HEK293 (cell line): ENCODE measurements around the gene SPEF1.
A peak's percentile ranks its signal among the peaks of the same experiment; 100 is the strongest.

Source experiments
- CTCF ChIA-PET: fragments of 350-600 bp; formaldehyde crosslinking; extraction: SDS; loops from one replicate; lab custom pipeline; 2021; ENCODE audit warnings: antibody characterized with exemption; lab: Yijun Ruan, JAX
- POLR2A ChIA-PET: fragments of 300-600 bp; formaldehyde crosslinking; extraction: SDS; loops from one replicate; lab custom pipeline; 2020; ENCODE audit warnings: antibody characterized with exemption, inconsistent platforms; lab: Yijun Ruan, JAX
- H3K27ac ChIP-seq: fragments of 200-500 bp; sonication (Bioruptor generic); 2 replicates; pipeline ENCODE4 v1.5.1; 2014; ENCODE audit warnings: low read depth, low read length, control low read depth, inconsistent platforms; ENCODE audit errors: extremely low read depth
- H3K36me3 ChIP-seq, 2 experiments: fragments of 200-500 bp in 1 of 2; sonication (Bioruptor generic) in 1 of 2; 1 replicate in 1 of 2; 2 replicates in 1 of 2; pipeline ENCODE4 v1.5.1; 2014 to 2017; ENCODE audit warnings: inconsistent platforms in 2 of 2, low read length in 2 of 2; ENCODE audit not compliant: control insufficient read depth in 2 of 2, insufficient read depth in 1 of 2
- H3K4me1 ChIP-seq: fragments of 200-500 bp; sonication (Bioruptor generic); 2 replicates; pipeline ENCODE4 v1.5.1; 2014; ENCODE audit warnings: mild to moderate bottlenecking, low read length, inconsistent platforms; ENCODE audit not compliant: control insufficient read depth, insufficient read depth
- H3K4me3 ChIP-seq: 2 replicates; pipeline ENCODE4 v1.5.1; 2011; ENCODE audit warnings: low read depth, mild to moderate bottlenecking, control low read depth, low read length, moderate library complexity
- H3K9me3 ChIP-seq: fragments of 200-500 bp; sonication (Bioruptor generic); 2 replicates; pipeline ENCODE4 v1.5.1; 2014; ENCODE audit warnings: low read depth, low read length, inconsistent platforms; ENCODE audit not compliant: control insufficient read depth, insufficient read depth
- BCL11B ChIP-seq: fragments of 450-650 bp; formaldehyde crosslinking; IDR thresholded peaks from 2 replicates; pipeline ENCODE4 v1.5.1; 2016; ENCODE audit warnings: low read depth, missing biosample characterization, missing genetic modification characterization
- GLIS1 ChIP-seq: fragments of 450-650 bp; formaldehyde crosslinking; IDR thresholded peaks from 2 replicates; pipeline ENCODE4 v1.5.1; 2016; ENCODE audit warnings: missing biosample characterization, missing genetic modification characterization
- MYNN ChIP-seq: fragments of 450-650 bp; formaldehyde crosslinking; IDR thresholded peaks from 2 replicates; pipeline ENCODE4 v1.5.1; 2016; ENCODE audit warnings: missing biosample characterization, missing genetic modification characterization, borderline replicate concordance
- REPIN1 ChIP-seq: fragments of 450-650 bp; formaldehyde crosslinking; IDR thresholded peaks from 2 replicates; pipeline ENCODE4 v1.5.1; 2017; ENCODE audit warnings: missing biosample characterization, missing genetic modification characterization, low read depth
- TCF7L2 ChIP-seq: IDR thresholded peaks from 2 replicates; pipeline ENCODE4 v1.6.1; 2011; ENCODE audit warnings: low read depth, mild to moderate bottlenecking, inconsistent platforms, low read length, moderate library complexity, borderline replicate concordance
- ZBTB17 ChIP-seq: fragments of 450-650 bp; formaldehyde crosslinking; IDR thresholded peaks from 2 replicates; pipeline ENCODE4 v1.5.1; 2016; ENCODE audit warnings: missing biosample characterization, missing genetic modification characterization
- ZBTB20 ChIP-seq: fragments of 450-650 bp; formaldehyde crosslinking; IDR thresholded peaks from 2 replicates; pipeline ENCODE4 v1.5.1; 2016; ENCODE audit warnings: missing biosample characterization, missing genetic modification characterization
- ZBTB7A ChIP-seq: fragments of 450-650 bp; formaldehyde crosslinking; IDR thresholded peaks from 2 replicates; pipeline ENCODE4 v1.5.1; 2016; ENCODE audit warnings: low read depth, missing biosample characterization, missing genetic modification characterization
- ZFHX2 ChIP-seq: fragments of 450-650 bp; formaldehyde crosslinking; conservative IDR thresholded peaks from 2 replicates; pipeline ENCODE4 v1.5.1; 2016; ENCODE audit warnings: missing biosample characterization, missing genetic modification characterization
- ZNF112 ChIP-seq: fragments of 450-650 bp; formaldehyde crosslinking; IDR thresholded peaks from 2 replicates; pipeline ENCODE4 v1.5.0; 2017; ENCODE audit warnings: missing biosample characterization, missing genetic modification characterization
- ZNF121 ChIP-seq: fragments of 450-650 bp; formaldehyde crosslinking; IDR thresholded peaks from 2 replicates; pipeline ENCODE4 v1.5.1; 2016; ENCODE audit warnings: missing biosample characterization, missing genetic modification characterization
- ZNF133 ChIP-seq: fragments of 450-650 bp; formaldehyde crosslinking; IDR thresholded peaks from 2 replicates; pipeline ENCODE4 v1.5.1; 2016; ENCODE audit warnings: missing biosample characterization, missing genetic modification characterization
- ZNF23 ChIP-seq: fragments of 450-650 bp; formaldehyde crosslinking; IDR thresholded peaks from 2 replicates; pipeline ENCODE4 v1.5.1; 2016; ENCODE audit warnings: missing biosample characterization, missing genetic modification characterization, borderline replicate concordance
- ZNF600 ChIP-seq: fragments of 450-650 bp; formaldehyde crosslinking; IDR thresholded peaks from 2 replicates; pipeline ENCODE4 v1.5.1; 2016; ENCODE audit warnings: missing biosample characterization, missing genetic modification characterization
- ZNF707 ChIP-seq: fragments of 450-650 bp; formaldehyde crosslinking; IDR thresholded peaks from 2 replicates; pipeline ENCODE4 v1.5.1; 2016; ENCODE audit warnings: missing biosample characterization, missing genetic modification characterization
- ZNF76 ChIP-seq: fragments of 450-650 bp; formaldehyde crosslinking; IDR thresholded peaks from 2 replicates; pipeline ENCODE4; 2016; ENCODE audit warnings: low read depth, missing biosample characterization, missing genetic modification characterization, borderline replicate concordance
- ZNF843 ChIP-seq: fragments of 450-650 bp; formaldehyde crosslinking; IDR thresholded peaks from 2 replicates; pipeline ENCODE4 v1.5.1; 2016; ENCODE audit warnings: missing biosample characterization, missing genetic modification characterization
- TF ChIP-seq, protein P1 (sequence below): fragments of 450-650 bp; formaldehyde crosslinking; IDR thresholded peaks from 2 replicates; pipeline ENCODE4 v1.5.1; 2016; ENCODE audit warnings: missing biosample characterization, missing genetic modification characterization
- TF ChIP-seq, protein P2 (sequence below): fragments of 450-650 bp; formaldehyde crosslinking; IDR thresholded peaks from 2 replicates; pipeline ENCODE4 v1.5.1; 2016; ENCODE audit warnings: missing biosample characterization, missing genetic modification characterization
- TF ChIP-seq, protein P3 (sequence below): fragments of 450-650 bp; IDR thresholded peaks from 2 replicates; pipeline ENCODE4 v1.5.1; 2018; ENCODE audit warnings: missing biosample characterization, mild to moderate bottlenecking, missing genetic modification characterization
- TF ChIP-seq, protein P4 (sequence below): fragments of 450-650 bp; formaldehyde crosslinking; optimal IDR thresholded peaks from 2 replicates; pipeline ENCODE3; 2016; ENCODE audit warnings: missing biosample characterization, mild to moderate bottlenecking, missing genetic modification characterization

SPEF1 gene

DNA sequence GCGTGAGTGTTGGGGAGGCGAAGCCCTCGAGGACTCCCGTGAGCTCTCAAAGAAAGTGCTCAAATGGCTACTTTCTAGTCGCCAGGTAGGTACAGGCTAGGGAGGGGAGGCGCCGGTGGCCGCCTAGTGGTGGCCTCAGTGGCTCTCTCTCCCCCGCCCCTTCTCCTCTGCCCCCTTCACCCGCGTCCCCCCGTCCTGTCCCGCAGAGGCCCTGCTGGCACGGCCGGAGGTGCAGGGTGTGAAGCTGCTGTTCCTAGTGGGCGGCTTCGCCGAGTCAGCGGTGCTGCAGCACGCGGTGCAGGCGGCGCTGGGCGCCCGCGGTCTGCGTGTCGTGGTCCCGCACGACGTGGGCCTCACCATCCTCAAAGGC is 30.0 kb downstream of the SPEF1 start:
- peaks cover 0 to 37% of the 10 kb centered on the region in 2 experiments; a peak in 1 of 3 replicates for H3K36me3 ChIP-seq
- ChIA-PET POLR2A (interaction anchor here (0.5 to 3.2 kb wide), 5 partner anchors 14 to 128 kb away, joined by 3 to 17 read pairs (median 4); partner anchors contain the start of genes ADISSP, AP5S1 and CDC25B), CTCF (interaction anchor here (0.6 to 9.8 kb wide), 15 partner anchors 11 to 238 kb away, joined by 3 to 133 read pairs (median 5); partner anchors contain the start of gene ADISSP)
- H3K27ac ChIP-seq: no peak overlapping the region
- H3K4me3 ChIP-seq: peak overlapping the region; percentile 30
- TF ChIP-seq ZNF707 (tag by site-specific recombination) (no peak), REPIN1 (tag by site-specific recombination) (no peak), ZNF121 (tag by site-specific recombination) (no peak), ZFHX2 (tag by site-specific recombination) (no peak), ZNF600 (tag by site-specific recombination) (no peak), GLIS1 (tag by site-specific recombination) (no peak), ZBTB17 (tag by site-specific recombination) (no peak)
- TF ChIP-seq, protein P1, sequence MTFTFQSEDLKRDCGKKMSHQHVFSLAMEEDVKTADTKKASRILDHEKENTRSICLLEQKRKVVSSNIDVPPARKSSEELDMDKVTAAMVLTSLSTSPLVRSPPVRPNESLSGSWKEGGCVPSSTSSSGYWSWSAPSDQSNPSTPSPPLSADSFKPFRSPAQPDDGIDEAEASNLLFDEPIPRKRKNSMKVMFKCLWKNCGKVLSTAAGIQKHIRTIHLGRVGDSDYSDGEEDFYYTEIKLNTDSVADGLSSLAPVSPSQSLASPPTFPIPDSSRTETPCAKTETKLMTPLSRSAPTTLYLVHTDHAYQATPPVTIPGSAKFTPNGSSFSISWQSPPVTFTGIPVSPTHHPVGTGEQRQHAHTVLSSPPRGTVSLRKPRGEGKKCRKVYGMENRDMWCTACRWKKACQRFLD (tag by site-specific recombination): no peak
- TF ChIP-seq, protein P2, sequence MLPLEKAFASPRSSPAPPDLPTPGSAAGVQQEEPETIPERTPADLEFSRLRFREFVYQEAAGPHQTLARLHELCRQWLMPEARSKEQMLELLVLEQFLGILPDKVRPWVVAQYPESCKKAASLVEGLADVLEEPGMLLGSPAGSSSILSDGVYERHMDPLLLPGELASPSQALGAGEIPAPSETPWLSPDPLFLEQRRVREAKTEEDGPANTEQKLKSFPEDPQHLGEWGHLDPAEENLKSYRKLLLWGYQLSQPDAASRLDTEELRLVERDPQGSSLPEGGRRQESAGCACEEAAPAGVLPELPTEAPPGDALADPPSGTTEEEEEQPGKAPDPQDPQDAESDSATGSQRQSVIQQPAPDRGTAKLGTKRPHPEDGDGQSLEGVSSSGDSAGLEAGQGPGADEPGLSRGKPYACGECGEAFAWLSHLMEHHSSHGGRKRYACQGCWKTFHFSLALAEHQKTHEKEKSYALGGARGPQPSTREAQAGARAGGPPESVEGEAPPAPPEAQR (tag by site-specific recombination): no peak
- no peaks in the 10 kb centered on the region for H3K9me3 ChIP-seq
- H3K4me1 ChIP-seq: peaks cover 4% of the 10 kb centered on the region; the same call in 1 of the 2 replicates

DNA sequence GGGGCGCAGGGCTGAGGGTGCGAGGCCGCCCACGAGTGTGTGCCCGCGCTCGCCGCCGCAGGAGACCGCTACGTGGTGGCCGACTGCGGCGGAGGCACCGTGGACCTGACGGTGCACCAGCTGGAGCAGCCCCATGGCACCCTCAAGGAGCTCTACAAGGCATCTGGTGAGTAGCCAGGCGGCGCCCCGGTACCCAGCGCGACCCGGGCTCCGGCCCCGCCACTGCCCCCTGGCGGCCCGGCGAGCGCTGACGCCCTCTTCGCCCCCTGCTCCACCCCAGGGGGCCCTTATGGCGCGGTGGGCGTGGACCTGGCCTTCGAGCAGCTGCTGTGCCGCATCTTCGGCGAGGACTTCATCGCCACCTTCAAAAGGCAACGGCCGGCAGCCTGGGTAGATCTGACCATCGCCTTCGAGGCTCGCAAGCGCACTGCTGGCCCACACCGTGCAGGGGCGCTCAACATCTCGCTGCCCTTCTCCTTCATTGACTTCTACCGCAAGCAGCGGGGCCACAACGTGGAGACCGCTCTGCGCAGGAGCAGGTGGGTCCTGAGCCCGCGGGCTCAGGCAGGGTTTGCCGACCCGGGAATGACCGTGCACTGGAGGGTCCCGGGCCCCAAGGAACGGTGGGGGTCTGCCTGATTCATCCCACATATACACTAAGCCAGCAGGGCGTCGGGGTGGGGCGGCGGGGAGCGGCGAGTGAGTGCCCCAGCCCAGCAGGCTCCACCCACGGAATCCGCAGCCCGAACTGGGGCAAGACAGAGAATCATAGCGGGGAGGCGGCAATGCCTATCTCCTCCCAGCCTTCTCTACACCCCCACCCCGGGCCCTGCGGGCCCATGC is 31.3 kb downstream of the SPEF1 start:
- no peak for TF ChIP-seq ZNF23
- no peak for TF ChIP-seq ZBTB7A (tag by site-specific recombination)
- no peak for TF ChIP-seq TCF7L2
- no peak for TF ChIP-seq ZBTB20
- TF ChIP-seq ZNF112 (tag by site-specific recombination): no peak
- CTCF ChIA-PET: interaction anchor here (0.5 to 9.8 kb wide), 20 partner anchors 9 to 395 kb away, joined by 3 to 133 read pairs (median 6); partner anchors contain the start of genes ADISSP and AP5S1
- H3K4me3 ChIP-seq: no peak overlapping the region
- H3K4me1 ChIP-seq: peaks cover 4% of the 10 kb centered on the region; the same call in 1 of the 2 replicates
- no peaks in the 10 kb centered on the region for H3K9me3 ChIP-seq
- peaks cover 0 to 23% of the 10 kb centered on the region in 2 experiments; a peak in 1 of 3 replicates for H3K36me3 ChIP-seq
- H3K27ac ChIP-seq: no peak overlapping the region
- POLR2A ChIA-PET: no interaction called here

DNA sequence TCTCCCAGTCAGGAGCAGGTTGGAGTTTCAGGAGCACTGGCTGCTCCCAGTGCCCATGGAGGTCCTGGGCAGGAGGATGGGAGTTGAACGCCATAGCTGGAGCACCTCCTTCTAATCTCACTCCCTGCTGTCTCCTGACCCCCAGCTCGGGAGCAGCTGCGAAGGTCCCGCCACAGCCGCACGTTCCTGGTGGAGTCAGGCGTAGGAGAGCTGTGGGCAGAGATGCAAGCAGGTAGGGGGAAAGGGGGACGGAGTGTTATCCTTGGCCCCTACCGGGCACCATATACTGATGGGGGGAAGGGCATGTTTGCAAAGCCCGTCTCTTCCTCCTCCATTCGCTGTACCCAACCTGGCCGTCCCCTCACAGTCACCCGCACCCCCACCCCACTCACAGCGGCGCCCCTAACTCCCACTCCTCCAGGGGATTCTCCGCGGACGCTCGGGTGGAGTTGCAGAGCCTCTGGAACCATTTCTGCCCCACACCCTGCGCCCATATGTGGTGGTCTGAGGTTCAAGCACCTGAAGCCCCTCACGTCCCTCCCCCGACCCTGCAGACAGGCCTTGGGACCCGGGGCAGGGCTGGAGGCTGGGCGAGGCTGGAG is 32.1 kb downstream of the SPEF1 start:
- no peak for TF ChIP-seq ZNF843 (tag by site-specific recombination)
- TF ChIP-seq ZNF76: no peak
- no peak for TF ChIP-seq BCL11B (tag by site-specific recombination)
- TF ChIP-seq, protein P3, sequence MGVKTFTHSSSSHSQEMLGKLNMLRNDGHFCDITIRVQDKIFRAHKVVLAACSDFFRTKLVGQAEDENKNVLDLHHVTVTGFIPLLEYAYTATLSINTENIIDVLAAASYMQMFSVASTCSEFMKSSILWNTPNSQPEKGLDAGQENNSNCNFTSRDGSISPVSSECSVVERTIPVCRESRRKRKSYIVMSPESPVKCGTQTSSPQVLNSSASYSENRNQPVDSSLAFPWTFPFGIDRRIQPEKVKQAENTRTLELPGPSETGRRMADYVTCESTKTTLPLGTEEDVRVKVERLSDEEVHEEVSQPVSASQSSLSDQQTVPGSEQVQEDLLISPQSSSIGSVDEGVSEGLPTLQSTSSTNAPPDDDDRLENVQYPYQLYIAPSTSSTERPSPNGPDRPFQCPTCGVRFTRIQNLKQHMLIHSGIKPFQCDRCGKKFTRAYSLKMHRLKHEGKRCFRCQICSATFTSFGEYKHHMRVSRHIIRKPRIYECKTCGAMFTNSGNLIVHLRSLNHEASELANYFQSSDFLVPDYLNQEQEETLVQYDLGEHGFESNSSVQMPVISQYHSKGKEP (tag by site-specific recombination): no peak
- TF ChIP-seq ZNF133: no peak
- TF ChIP-seq, protein P4, sequence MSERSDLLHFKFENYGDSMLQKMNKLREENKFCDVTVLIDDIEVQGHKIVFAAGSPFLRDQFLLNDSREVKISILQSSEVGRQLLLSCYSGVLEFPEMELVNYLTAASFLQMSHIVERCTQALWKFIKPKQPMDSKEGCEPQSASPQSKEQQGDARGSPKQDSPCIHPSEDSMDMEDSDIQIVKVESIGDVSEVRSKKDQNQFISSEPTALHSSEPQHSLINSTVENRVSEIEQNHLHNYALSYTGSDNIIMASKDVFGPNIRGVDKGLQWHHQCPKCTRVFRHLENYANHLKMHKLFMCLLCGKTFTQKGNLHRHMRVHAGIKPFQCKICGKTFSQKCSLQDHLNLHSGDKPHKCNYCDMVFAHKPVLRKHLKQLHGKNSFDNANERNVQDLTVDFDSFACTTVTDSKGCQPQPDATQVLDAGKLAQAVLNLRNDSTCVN (tag by site-specific recombination): no peak
- TF ChIP-seq MYNN (tag by site-specific recombination): no peak
- H3K36me3 ChIP-seq: peaks cover 0 to 16% of the 10 kb centered on the region in 2 experiments; a peak in 1 of 3 replicates
- ChIA-PET POLR2A (no interaction called here), CTCF (interaction anchor here (0.5 to 9.8 kb wide), 16 partner anchors 8 to 356 kb away, joined by 3 to 133 read pairs (median 7); partner anchors contain the start of gene ADISSP)
- H3K4me3 ChIP-seq: no peak overlapping the region
- peaks cover 4% of the 10 kb centered on the region; the same call in 1 of the 2 replicates for H3K4me1 ChIP-seq
- no peak overlapping the region for H3K27ac ChIP-seq
- H3K9me3 ChIP-seq: no peaks in the 10 kb centered on the region
